Measurements from ENCODE around the gene SLCO6A1. TPM values are rescaled to one million over a fixed set of nuclear protein-coding genes. Genes with fewer than 3 reads are reported as not detected.
"Not testable (repeated sequence)": the region's sequence is repeated elsewhere in the genome, so short reads cannot be mapped to it uniquely, and the experiment has no call there.

Gene SLCO6A1, protein sequence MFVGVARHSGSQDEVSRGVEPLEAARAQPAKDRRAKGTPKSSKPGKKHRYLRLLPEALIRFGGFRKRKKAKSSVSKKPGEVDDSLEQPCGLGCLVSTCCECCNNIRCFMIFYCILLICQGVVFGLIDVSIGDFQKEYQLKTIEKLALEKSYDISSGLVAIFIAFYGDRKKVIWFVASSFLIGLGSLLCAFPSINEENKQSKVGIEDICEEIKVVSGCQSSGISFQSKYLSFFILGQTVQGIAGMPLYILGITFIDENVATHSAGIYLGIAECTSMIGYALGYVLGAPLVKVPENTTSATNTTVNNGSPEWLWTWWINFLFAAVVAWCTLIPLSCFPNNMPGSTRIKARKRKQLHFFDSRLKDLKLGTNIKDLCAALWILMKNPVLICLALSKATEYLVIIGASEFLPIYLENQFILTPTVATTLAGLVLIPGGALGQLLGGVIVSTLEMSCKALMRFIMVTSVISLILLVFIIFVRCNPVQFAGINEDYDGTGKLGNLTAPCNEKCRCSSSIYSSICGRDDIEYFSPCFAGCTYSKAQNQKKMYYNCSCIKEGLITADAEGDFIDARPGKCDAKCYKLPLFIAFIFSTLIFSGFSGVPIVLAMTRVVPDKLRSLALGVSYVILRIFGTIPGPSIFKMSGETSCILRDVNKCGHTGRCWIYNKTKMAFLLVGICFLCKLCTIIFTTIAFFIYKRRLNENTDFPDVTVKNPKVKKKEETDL
- not detected in 2 replicates for total RNA-seq (2014; rRNA removed; shearing (Covaris generic))
- polyA plus RNA-seq (2014; cell fraction: nucleus; rRNA removed) = not detected in 2 replicates

- DNase-seq (ENCODE audit: extremely low read depth, low read depth) = no peak
Measured at GRCh38 chr5:102498271-102499034, at the start of gene SLCO6A1. TSS of gene SLCO6A1 (minus strand) at chr5:102499001. CDS start at chr5:102498844, 157 bp downstream.

- no peak for DNase-seq (ENCODE audit: extremely low read depth, low read depth)
Measured at GRCh38 chr5:102547141-102548035, 48.6 kb upstream of the SLCO6A1 start.

- DNase-seq (ENCODE audit: extremely low read depth, low read depth) = no peak
Measured at GRCh38 chr5:102545175-102545574, 46.4 kb upstream of the SLCO6A1 start.

GRCh38 chr5:102542057-102542456, 43.3 kb upstream of the SLCO6A1 start:
- no peak for DNase-seq (ENCODE audit: extremely low read depth, low read depth)

GRCh38 chr5:102539996-102540728, 41.4 kb upstream of the SLCO6A1 start:
- no peak for DNase-seq (ENCODE audit: extremely low read depth, low read depth)

GRCh38 chr5:102539562-102539961, 40.8 kb upstream of the SLCO6A1 start:
- no peak for DNase-seq (ENCODE audit: extremely low read depth, low read depth)

- no peak for DNase-seq (ENCODE audit: extremely low read depth, low read depth)
Measured at GRCh38 chr5:102537011-102537410, 38.2 kb upstream of the SLCO6A1 start.

- DNase-seq (ENCODE audit: extremely low read depth, low read depth) = peak; percentile 14
Measured at GRCh38 chr5:102536323-102536928, 37.6 kb upstream of the SLCO6A1 start.

DNA sequence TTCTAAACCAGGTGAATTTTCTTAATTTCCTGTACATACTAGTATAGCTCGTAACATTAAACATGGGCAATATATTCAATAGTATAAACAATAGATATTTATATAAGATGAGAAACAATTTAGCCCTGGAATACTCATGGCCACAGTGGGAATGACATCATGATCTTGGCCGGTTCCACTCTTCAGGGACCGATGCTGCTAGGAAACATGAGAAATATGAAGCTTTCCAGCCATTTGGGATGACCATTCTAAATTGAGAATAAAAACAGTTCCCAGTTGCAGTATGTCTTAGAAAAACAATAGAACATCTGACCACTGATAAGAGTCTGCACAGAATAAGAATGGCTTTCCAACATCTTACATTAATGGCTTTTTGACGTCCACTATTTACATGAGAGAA, 33.3 kb upstream of the SLCO6A1 start:
- DNase-seq (ENCODE audit: extremely low read depth, low read depth) = no peak

DNA sequence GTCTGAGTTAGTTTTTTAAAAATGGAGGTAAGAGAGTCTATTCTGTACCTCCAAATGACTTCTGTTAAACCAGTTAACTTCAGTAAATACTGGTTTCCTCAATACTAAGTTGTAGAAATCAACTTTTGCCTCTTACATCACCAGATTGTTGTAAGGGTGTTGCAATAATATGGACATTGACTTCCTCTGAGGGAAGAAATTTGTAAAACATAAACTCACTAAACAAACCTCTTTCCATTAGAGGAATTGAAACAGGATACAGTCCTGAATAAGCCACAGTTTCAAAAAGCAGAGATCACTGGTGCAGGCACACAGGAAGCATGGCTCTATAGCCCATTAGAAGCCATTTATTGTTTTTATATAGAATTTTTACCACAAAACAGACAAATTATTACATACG, 32.7 kb upstream of the SLCO6A1 start:
- no peak for DNase-seq (ENCODE audit: extremely low read depth, low read depth)

DNA sequence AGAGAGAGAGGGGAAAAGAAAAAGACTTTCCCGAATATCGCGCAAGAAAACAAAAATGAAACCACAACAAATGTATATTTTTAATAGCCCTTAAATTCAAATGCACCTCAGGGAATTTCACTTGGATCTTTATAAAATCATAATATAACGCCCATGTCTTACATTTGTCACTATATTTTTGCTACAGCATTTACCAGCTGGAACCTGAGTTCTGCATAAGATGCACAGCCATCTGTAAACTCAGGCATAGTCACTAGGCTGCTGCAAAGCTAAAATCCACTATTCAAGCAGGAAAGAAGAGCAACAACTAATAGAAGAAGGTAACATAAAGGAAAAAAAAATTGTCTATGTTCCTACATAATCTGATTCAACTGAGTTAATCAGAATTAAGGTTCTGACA, 30.6 kb upstream of the SLCO6A1 start:
- DNase-seq (ENCODE audit: extremely low read depth, low read depth) = no peak

DNA sequence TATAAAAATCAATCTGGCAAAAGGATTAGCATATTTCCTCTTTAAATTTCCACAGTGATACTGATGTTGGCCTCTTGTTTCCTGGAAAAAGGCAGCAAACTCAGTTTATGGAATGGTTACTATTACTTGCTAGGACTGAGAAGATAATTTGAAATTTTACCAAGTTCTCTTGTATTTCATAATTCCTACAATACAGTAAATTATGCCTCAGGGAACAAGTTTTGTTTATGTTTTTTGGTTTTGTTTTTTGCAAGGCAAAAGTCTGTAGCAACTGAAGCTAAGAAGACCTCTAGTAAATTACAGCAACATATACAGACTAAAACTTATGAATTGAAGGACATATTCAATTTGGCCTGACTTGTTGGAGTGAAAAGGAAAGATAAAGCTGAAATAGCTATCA, 30.2 kb upstream of the SLCO6A1 start:
- no peak for DNase-seq (ENCODE audit: extremely low read depth, low read depth)

GRCh38 chr5:102528600-102528999, 29.8 kb upstream of the SLCO6A1 start:
- no peak for DNase-seq (ENCODE audit: extremely low read depth, low read depth)

DNA sequence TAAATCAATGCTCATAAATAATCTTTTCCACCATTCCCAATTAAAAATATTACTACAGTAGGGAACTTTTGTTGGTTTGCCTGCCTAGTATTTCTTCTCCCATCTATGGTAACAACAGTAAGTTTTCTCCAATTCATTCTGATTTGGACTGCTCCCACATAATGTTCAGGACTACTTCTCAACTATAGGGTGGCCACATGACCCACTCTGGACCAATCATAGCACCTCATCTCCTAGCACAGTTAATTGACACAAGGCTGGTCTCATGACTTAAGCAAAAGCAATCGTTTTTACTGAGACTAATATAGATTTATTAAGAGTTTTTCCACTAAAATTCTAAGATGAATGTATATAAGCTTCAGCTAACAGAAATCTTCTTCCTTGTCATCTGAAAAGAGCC, 28.7 kb upstream of the SLCO6A1 start:
- DNase-seq (ENCODE audit: extremely low read depth, low read depth) = no peak

GRCh38 chr5:102523541-102524175, 24.9 kb upstream of the SLCO6A1 start:
- no peak for DNase-seq (ENCODE audit: extremely low read depth, low read depth)

GRCh38 chr5:102511666-102512065, 12.9 kb upstream of the SLCO6A1 start:
- DNase-seq (ENCODE audit: extremely low read depth, low read depth) = no peak

DNA sequence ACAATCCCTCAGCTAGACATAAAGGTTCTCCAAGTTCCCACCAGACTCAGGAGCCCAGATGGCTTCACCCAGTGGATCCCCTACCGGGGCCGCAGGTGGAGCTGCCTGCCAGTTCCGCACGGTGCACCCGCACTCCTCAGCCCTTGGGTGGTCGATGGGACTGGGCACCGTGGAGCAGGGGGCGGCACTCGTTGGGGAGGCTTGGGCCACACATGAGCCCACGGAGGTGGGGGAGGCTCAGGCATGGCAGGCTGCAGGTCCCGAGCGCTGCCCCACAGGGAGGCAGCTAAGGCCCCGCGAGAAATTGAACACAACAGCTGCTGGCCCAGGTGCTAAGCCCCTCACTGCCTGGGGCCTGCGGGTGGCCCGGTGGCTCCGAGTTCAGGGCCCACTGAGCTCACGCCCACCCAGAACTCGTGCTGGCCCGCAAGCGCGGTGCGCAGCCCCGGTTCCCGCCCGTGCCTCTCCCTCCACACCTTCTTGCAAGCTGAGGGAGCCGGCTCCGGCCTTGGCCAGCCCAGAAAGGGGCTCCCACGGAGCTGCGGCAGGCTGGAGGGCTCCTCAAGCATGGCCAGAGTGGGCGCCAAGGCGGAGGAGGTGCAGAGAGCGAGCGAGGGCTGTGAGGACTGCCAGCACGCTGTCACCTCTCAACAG, 7.4 kb downstream of the SLCO6A1 start:
- not testable (repeated sequence) for DNase-seq (ENCODE audit: extremely low read depth, low read depth)

GRCh38 chr5:102483736-102484135, 15.1 kb downstream of the SLCO6A1 start:
- no peak for DNase-seq (ENCODE audit: extremely low read depth, low read depth)
